Omental fat pad (tissue), 4 donors: Measurements from ENCODE around the gene MAP3K8. TPM values are rescaled to one million over a fixed set of nuclear protein-coding genes. Genes with fewer than 3 reads are reported as not detected.
A peak's percentile ranks its signal among the peaks of the same experiment; 100 is the strongest.

Source experiments
- ATAC-seq: fragments of 150-250 bp; one replicate; pipeline ENCODE4 v1.9.1; 2016; ENCODE audit warnings: mild to moderate bottlenecking, moderate library complexity; ENCODE audit not compliant: low FRiP score
- DNase-seq: peaks from one replicate; pipeline ENCODE4 v3.0.0-alpha.2; 2019; ENCODE audit warnings: low spot score
- CTCF ChIP-seq, 3 donors: fragments of 450-650 bp; IDR thresholded peaks; one replicate each; pipeline ENCODE4 v1.5.1; 2016 to 2017; ENCODE audit warnings: antibody characterized with exemption in 3 of 3, mild to moderate bottlenecking in 3 of 3, moderate library complexity in 2 of 3
- total RNA-seq, 4 donors: library from RNA; depleted of rRNA; stranded (reverse); fragments of >200 nt; gene quantifications; one replicate each; pipeline ENCODE4 v1.1.0, GENCODE V29; 2016

Gene MAP3K8
- total RNA-seq, 4 donors from 2014 or later = 52.3 to 113 (median 78.9) TPM

- ATAC-seq = no peak
- DNase-seq = no peak
- TF ChIP-seq CTCF (IDR thresholded peaks at IDR 0.05) = no peak
Observed at GRCh38 chr10:30437031-30437841, 3.3 kb downstream of the MAP3K8 start.

GRCh38 chr10:30438021-30438850, 4.3 kb downstream of the MAP3K8 start:
- TF ChIP-seq CTCF (IDR thresholded peaks at IDR 0.05) = no peak
- DNase-seq (no peak), ATAC-seq (no peak)

- DNase-seq (no peak), ATAC-seq (peak; percentile 15)
- no peak for TF ChIP-seq CTCF (IDR thresholded peaks at IDR 0.05)
Observed at GRCh38 chr10:30439931-30440330, 5.9 kb downstream of the MAP3K8 start.

GRCh38 chr10:30442019-30442606, 8.1 kb downstream of the MAP3K8 start:
- no peak for TF ChIP-seq CTCF (IDR thresholded peaks at IDR 0.05)
- no peak for ATAC-seq
- DNase-seq = no peak

DNA sequence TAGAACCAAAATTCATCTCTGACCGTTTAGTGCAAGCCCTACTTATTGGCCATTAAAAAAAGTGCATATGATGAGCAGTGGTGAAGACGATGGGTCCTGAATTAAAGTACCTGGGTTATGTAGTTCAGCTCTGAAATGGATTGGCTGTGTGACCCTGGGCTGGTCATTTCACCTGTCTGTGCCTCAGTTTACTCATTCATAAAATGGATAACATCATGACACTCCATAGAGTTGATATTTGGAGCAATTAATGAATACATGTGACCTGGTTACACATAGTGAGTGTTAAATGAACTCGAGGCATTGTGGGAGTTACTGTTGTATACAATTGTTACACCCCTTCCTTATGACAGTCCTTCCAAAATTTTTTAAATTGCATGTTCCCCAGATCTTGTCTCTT, 9.1 kb downstream of the MAP3K8 start:
- DNase-seq (no peak), ATAC-seq (no peak)
- TF ChIP-seq CTCF (IDR thresholded peaks at IDR 0.05) = no peak

GRCh38 chr10:30445711-30446110, 11.7 kb downstream of the MAP3K8 start:
- DNase-seq (no peak), ATAC-seq (no peak)
- TF ChIP-seq CTCF (IDR thresholded peaks at IDR 0.05) = no peak
